GM23338 (cell line): ENCODE results near the gene VMP1. TPM values are rescaled to one million over a fixed set of nuclear protein-coding genes. Genes with fewer than 3 reads are reported as not detected.

Source experiments
- ATAC-seq: fragments of 200-7000 bp; cut with Tn5 transposase; 3 replicates; pipeline ENCODE4 v1.9.1; 2020
- DNase-seq: peaks from one replicate; pipeline ENCODE4 v3.0.0-alpha.2; 2015; ENCODE audit warnings: low spot score
- H2AFZ ChIP-seq: fragments of 200-600 bp; sonication (generic); 2 replicates; pipeline ENCODE4 v1.8.0; 2016; ENCODE audit warnings: antibody characterized with exemption, mild to moderate bottlenecking, moderate library complexity
- H3F3A ChIP-seq: fragments of 200-600 bp; sonication (generic); replicated peaks from 2 replicates; pipeline ENCODE4 v1.8.0; 2017; ENCODE audit warnings: antibody characterized with exemption, mixed run types, low read depth
- H3K27ac ChIP-seq: fragments of 200-600 bp; sonication (generic); 2 replicates; pipeline ENCODE4 v1.6.1; 2016; ENCODE audit warnings: low read depth
- H3K27me3 ChIP-seq: fragments of 200-600 bp; sonication (generic); 2 replicates; pipeline ENCODE4 v1.8.0; 2016; ENCODE audit warnings: mild to moderate bottlenecking, mixed run types, moderate library complexity; ENCODE audit not compliant: insufficient read depth
- H3K36me3 ChIP-seq: fragments of 200-600 bp; sonication (generic); 2 replicates; pipeline ENCODE4 v1.8.0; 2016; ENCODE audit warnings: mild to moderate bottlenecking; ENCODE audit not compliant: insufficient read depth
- H3K4me1 ChIP-seq: fragments of 200-600 bp; sonication (generic); 2 replicates; pipeline ENCODE4 v1.8.0; 2016; ENCODE audit warnings: mild to moderate bottlenecking, moderate library complexity; ENCODE audit not compliant: insufficient read depth
- H3K4me2 ChIP-seq: fragments of 200-600 bp; sonication (generic); 2 replicates; pipeline ENCODE4 v1.7.1; 2017; ENCODE audit warnings: mixed run types
- H3K4me3 ChIP-seq: fragments of 200-600 bp; sonication (generic); 2 replicates; pipeline ENCODE4 v1.6.1; 2016; ENCODE audit warnings: mixed run types
- H3K79me2 ChIP-seq: fragments of 200-600 bp; sonication (generic); replicated peaks from 2 replicates; pipeline ENCODE4 v1.8.0; 2017; ENCODE audit warnings: mild to moderate bottlenecking; ENCODE audit not compliant: insufficient read depth
- H3K9me2 ChIP-seq: fragments of 200-600 bp; sonication (generic); 2 replicates; pipeline ENCODE4 v1.8.0; 2017; ENCODE audit not compliant: insufficient read depth
- H4K20me1 ChIP-seq: fragments of 200-600 bp; sonication (generic); replicated peaks from 2 replicates; pipeline ENCODE4 v1.8.0; 2017; ENCODE audit warnings: mild to moderate bottlenecking; ENCODE audit not compliant: insufficient read depth
- H3K27ac Mint-ChIP-seq: 2 replicates; pipeline ENCODE4 v1.8.0; 2020; ENCODE audit warnings: inconsistent platforms, mild to moderate bottlenecking, moderate library complexity, mixed read lengths
- H3K27me3 Mint-ChIP-seq: 3 replicates; pipeline ENCODE4 v1.8.0; 2022; ENCODE audit warnings: low read depth, mild to moderate bottlenecking, moderate library complexity, mixed read lengths, inconsistent platforms; ENCODE audit not compliant: insufficient read depth, poor library complexity
- H3K36me3 Mint-ChIP-seq: 3 replicates; pipeline ENCODE4 v1.8.0; 2021; ENCODE audit warnings: low read depth, mild to moderate bottlenecking, inconsistent platforms, moderate library complexity, mixed read lengths
- H3K4me1 Mint-ChIP-seq: 3 replicates; pipeline ENCODE4 v1.8.0; 2020; ENCODE audit warnings: mild to moderate bottlenecking, inconsistent platforms, mixed read lengths
- H3K4me3 Mint-ChIP-seq: 3 replicates; pipeline ENCODE4 v1.8.0; 2021; ENCODE audit warnings: moderate library complexity, mild to moderate bottlenecking, inconsistent platforms, mixed read lengths
- H3K9me3 Mint-ChIP-seq: 3 replicates; pipeline ENCODE4 v1.8.0; 2020; ENCODE audit warnings: moderate library complexity, mild to moderate bottlenecking, inconsistent platforms, mixed read lengths
- CREB1 ChIP-seq: fragments of 250-450 bp; sonication (Bioruptor Pico); IDR thresholded peaks from 2 replicates; pipeline ENCODE4 v1.5.0; 2020; ENCODE audit warnings: low read depth, mild to moderate bottlenecking, moderate library complexity
- CTCF ChIP-seq, 2 experiments: fragments of 200-600 bp in 1 of 2; sonication (generic) in 1 of 2; conservative IDR thresholded peaks; 2 replicates each; pipeline versions ENCODE4 v1.5.1 to v1.6.1; 2016 to 2017; ENCODE audit warnings: antibody characterized with exemption in 2 of 2, low read depth in 2 of 2, mild to moderate bottlenecking in 2 of 2, moderate library complexity in 1 of 2
- ETS1 ChIP-seq: IDR thresholded peaks from 2 replicates; pipeline ENCODE4 v1.6.1; 2016; ENCODE audit warnings: antibody characterized with exemption
- EZH2 ChIP-seq: fragments of 200-600 bp; sonication (generic); IDR thresholded peaks from one replicate; pipeline ENCODE4 v1.8.0; 2017; ENCODE audit warnings: antibody characterized with exemption, mild to moderate bottlenecking, low read depth; ENCODE audit not compliant: unreplicated experiment
- EZH2phosphoT487 ChIP-seq: fragments of 200-600 bp; sonication (generic); IDR thresholded peaks from one replicate; pipeline ENCODE4 v1.8.1; 2018; ENCODE audit warnings: antibody characterized with exemption; ENCODE audit not compliant: unreplicated experiment
- JUNB ChIP-seq: IDR thresholded peaks from one replicate; pipeline ENCODE4 v1.6.1; 2016; ENCODE audit warnings: antibody characterized with exemption; ENCODE audit not compliant: unreplicated experiment
- NANOG ChIP-seq: IDR thresholded peaks from 2 replicates; pipeline ENCODE4 v1.6.1; 2016; ENCODE audit warnings: antibody characterized with exemption, borderline replicate concordance
- POLR2AphosphoS5 ChIP-seq: IDR thresholded peaks from 2 replicates; pipeline ENCODE4 v1.6.1; 2016; ENCODE audit warnings: antibody characterized with exemption, low read depth
- REST ChIP-seq: IDR thresholded peaks from one replicate; pipeline ENCODE4 v1.6.1; 2018; ENCODE audit warnings: antibody characterized with exemption; ENCODE audit not compliant: unreplicated experiment
- STAT1 ChIP-seq: IDR thresholded peaks from one replicate; pipeline ENCODE4 v1.6.1; 2016; ENCODE audit warnings: antibody characterized with exemption; ENCODE audit not compliant: unreplicated experiment
- ZNF114 ChIP-seq: fragments of 250-450 bp; sonication (Bioruptor Pico); IDR thresholded peaks from 2 replicates; pipeline ENCODE4 v1.5.0; 2020; ENCODE audit warnings: mild to moderate bottlenecking, moderate library complexity
- ZNF331 ChIP-seq: fragments of 250-450 bp; sonication (Bioruptor Pico); IDR thresholded peaks from 2 replicates; pipeline ENCODE4 v1.5.0; 2020; ENCODE audit warnings: low read depth, mild to moderate bottlenecking, moderate library complexity
- ZNF462 ChIP-seq: fragments of 250-450 bp; sonication (Bioruptor Pico); IDR thresholded peaks from 2 replicates; pipeline ENCODE4 v1.5.0; 2020; ENCODE audit warnings: mild to moderate bottlenecking, moderate library complexity
- polyA plus RNA-seq: library from polyadenylated mRNA; unstranded; fragments of >200 nt; fragmentation: Nextera tagmentation; extraction: Ambion mirVana; gene quantifications from 2 replicates; pipeline ENCODE4 v1.2.1, GENCODE V29; 2016
- total RNA-seq: library from RNA; depleted of rRNA; stranded (reverse); fragments of >200 nt; shearing (Covaris generic); gene quantifications from 2 replicates; pipeline ENCODE4 v1.2.3, GENCODE V29; 2014

The VMP1 gene
- total and polyA plus RNA-seq, 2 experiments from 2014 or later: 70.1 to 112 TPM

- no peak overlapping the region for H2AFZ ChIP-seq
- ATAC-seq (no peak), DNase-seq (no peak)
- no peak overlapping the region for H3K4me3 ChIP-seq
- H3K4me1 ChIP-seq: peaks cover 24% of the 10 kb centered on the region
- no peaks in the 10 kb centered on the region for H3K9me2 ChIP-seq
- Mint-ChIP-seq H3K27ac (peak overlapping the region; percentile 16; the same call in 1 of the 2 replicates), H3K4me1 (peaks cover 38% of the 10 kb centered on the region), H3K27me3 (no peaks in the 10 kb centered on the region), H3K4me3 (no peak overlapping the region), H3K9me3 (no peaks in the 10 kb centered on the region), H3K36me3 (no peaks in the 10 kb centered on the region)
- peak overlapping the region; percentile 23 for H3K4me2 ChIP-seq
- H3K27me3 ChIP-seq: no peaks in the 10 kb centered on the region
- no peaks in the 10 kb centered on the region for H3K79me2 ChIP-seq
- TF ChIP-seq REST (no peak), CTCF (conservative IDR thresholded peaks at IDR 0.05; ENCODE audit: low read depth in 2 of 2) (no peak), EZH2phosphoT487 (no peak), ZNF331 (CRISPR knock-in tag) (no peak), ETS1 (no peak), ZNF462 (CRISPR knock-in tag) (no peak), CREB1 (no peak), NANOG (no peak), ZNF114 (CRISPR knock-in tag) (no peak), EZH2 (no peak), STAT1 (no peak), POLR2AphosphoS5 (no peak), JUNB (no peak)
- no peak overlapping the region for H3K27ac ChIP-seq
- no peaks in the 10 kb centered on the region for H3K36me3 ChIP-seq
- H4K20me1 ChIP-seq: no peaks in the 10 kb centered on the region
- no peaks in the 10 kb centered on the region for H3F3A ChIP-seq
Observed at GRCh38 chr17:59826706-59827453, 119.4 kb downstream of the VMP1 start.
